RWPE1 (cell line): Measurements from ENCODE around the gene RASL11B.

Experiments used
- CTCF ChIA-PET: fragments of 350-600 bp; sonication (Branson Sonifier 250); formaldehyde crosslinking; extraction: SDS; loops from one replicate; lab custom pipeline; 2021; lab: Yijun Ruan, JAX
- POLR2A ChIA-PET: fragments of 400-600 bp; formaldehyde crosslinking; extraction: SDS; loops from one replicate; lab custom pipeline; 2020; ENCODE audit warnings: antibody characterized with exemption; ENCODE audit not compliant: low non-redundant PET; lab: Yijun Ruan, JAX
- DNase-seq: peaks from one replicate; pipeline ENCODE4 v3.0.0; 2012; ENCODE audit warnings: low spot score
- H3K27ac ChIP-seq: fragments of 450-650 bp; 2 replicates; pipeline ENCODE4 v1.5.1; 2017
- TF ChIP-seq, protein P1 (sequence below): fragments of 450-650 bp; conservative IDR thresholded peaks from 2 replicates; pipeline ENCODE4 v1.5.1; 2017; ENCODE audit warnings: low read depth, mild to moderate bottlenecking

Gene RASL11B, protein sequence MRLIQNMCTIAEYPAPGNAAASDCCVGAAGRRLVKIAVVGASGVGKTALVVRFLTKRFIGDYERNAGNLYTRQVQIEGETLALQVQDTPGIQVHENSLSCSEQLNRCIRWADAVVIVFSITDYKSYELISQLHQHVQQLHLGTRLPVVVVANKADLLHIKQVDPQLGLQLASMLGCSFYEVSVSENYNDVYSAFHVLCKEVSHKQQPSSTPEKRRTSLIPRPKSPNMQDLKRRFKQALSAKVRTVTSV

GRCh38 chr4:52861879-52862616, at the start of gene RASL11B:
Gene RASL11B, plus strand, starts transcription at chr4:52862317. Its CDS starts 191 bp downstream, at chr4:52862508.
- CTCF ChIA-PET, result interaction anchor here (0.6 kb wide), 1 partner anchor 488 kb away, joined by 3 read pairs; no protein-coding TSS in a partner anchor
- peak within 1 kb of the TSS; percentile 47 for H3K27ac ChIP-seq
- TF ChIP-seq, protein P1, sequence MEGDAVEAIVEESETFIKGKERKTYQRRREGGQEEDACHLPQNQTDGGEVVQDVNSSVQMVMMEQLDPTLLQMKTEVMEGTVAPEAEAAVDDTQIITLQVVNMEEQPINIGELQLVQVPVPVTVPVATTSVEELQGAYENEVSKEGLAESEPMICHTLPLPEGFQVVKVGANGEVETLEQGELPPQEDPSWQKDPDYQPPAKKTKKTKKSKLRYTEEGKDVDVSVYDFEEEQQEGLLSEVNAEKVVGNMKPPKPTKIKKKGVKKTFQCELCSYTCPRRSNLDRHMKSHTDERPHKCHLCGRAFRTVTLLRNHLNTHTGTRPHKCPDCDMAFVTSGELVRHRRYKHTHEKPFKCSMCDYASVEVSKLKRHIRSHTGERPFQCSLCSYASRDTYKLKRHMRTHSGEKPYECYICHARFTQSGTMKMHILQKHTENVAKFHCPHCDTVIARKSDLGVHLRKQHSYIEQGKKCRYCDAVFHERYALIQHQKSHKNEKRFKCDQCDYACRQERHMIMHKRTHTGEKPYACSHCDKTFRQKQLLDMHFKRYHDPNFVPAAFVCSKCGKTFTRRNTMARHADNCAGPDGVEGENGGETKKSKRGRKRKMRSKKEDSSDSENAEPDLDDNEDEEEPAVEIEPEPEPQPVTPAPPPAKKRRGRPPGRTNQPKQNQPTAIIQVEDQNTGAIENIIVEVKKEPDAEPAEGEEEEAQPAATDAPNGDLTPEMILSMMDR, result no peak; the same call in 1 of the 2 replicates
- peak; percentile 90 for DNase-seq
- POLR2A ChIA-PET, result interaction anchor here (0.6 kb wide), 1 partner anchor 140 kb away, joined by 3 read pairs; no protein-coding TSS in a partner anchor

- H3K27ac ChIP-seq, result no peak overlapping the region
- DNase-seq, result no peak
- ChIA-PET POLR2A (no interaction called here), CTCF (interaction anchor here (0.6 kb wide), 1 partner anchor 1293 kb away, joined by 3 read pairs; no protein-coding TSS in a partner anchor)
- TF ChIP-seq, protein P1, result no peak
Observed at GRCh38 chr4:52813546-52813945, 48.6 kb upstream of the RASL11B start.

DNA sequence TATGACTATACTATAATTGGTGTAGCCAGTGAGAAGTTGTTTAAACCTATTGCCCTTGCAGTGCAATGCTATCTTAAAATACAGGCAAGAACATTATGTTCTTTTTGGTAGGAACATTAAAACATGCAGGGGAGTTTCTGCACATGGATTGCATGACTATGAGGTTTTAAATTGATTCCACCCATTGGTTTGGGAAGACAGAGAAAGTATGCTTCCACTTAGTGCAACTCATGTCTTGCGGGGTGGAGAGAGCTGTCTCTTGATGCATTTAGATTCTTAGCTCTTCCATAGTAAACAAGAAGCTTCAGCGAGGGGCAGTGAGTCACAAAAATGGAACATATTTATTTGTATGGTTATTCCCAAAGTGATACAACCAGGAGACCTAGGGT, 39.5 kb upstream of the RASL11B start:
- peak overlapping the region; percentile 78 for H3K27ac ChIP-seq
- TF ChIP-seq, protein P1, result no peak
- ChIA-PET CTCF (interaction anchor here (0.5 to 0.8 kb wide), 3 partner anchors 70 to 275 kb away, joined by 3 to 6 read pairs (median 6); no protein-coding TSS in a partner anchor), POLR2A (no interaction called here)
- DNase-seq, result no peak

DNA sequence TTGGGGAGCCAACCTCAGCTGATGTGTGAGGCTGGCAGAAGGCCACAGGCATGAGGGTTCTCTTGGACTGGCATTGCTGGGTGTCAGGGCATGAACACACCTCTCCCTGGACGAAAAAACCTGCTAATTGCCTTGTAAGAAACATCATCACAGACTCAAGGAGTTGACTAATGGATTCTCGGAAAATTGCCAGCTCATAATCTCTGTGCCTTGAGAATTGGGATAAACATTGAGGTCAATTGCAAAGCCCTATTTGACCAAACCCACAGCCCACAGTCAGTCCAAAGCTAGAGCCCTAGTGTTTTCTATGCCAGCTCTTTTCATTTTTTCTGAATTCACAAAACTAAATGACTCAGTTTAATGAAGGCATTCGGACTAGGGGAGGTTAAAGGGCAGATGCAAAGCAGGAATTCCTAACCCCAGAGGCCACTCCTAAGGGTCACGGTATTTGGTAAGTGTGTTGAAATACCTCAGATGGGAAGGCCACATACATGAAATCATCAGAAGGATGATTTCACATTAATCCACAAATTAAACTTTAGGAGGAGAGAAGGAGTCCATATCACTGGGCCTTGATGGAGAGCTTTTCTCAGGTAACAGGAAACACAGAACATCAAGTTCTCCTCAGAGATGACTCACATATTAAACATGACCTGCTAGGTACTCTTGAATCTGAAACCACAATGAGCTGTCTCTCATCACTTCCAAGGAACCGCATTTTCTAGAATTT, 39.0 kb upstream of the RASL11B start:
- TF ChIP-seq, protein P1, result no peak
- DNase-seq, result peak; percentile 73
- peak overlapping the region; percentile 78 for H3K27ac ChIP-seq
- CTCF ChIA-PET, result interaction anchor here (0.5 to 0.8 kb wide), 4 partner anchors 70 to 279 kb away, joined by 3 to 6 read pairs (median 4); no protein-coding TSS in a partner anchor
- POLR2A ChIA-PET, result no interaction called here

DNA sequence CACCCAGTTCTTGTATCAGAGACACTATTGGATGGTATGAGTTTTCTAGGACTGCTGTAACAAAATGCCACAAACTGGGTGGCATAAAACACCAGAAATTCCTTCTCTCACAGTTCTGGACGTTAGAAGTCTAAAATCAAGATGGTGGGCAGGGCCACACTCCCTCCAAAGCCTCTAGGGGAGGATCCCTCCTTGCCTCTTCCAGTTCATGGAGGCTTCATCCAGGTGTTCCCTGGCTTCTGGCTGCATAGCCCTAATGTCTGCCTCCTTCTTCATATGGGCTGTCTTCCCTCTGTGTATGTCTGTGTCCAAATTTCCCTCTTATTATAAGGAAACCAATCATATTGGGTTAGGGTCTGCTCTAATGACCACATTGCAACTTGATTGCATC, 38.4 kb upstream of the RASL11B start:
- CTCF ChIA-PET, result interaction anchor here (0.7 kb wide), 1 partner anchor 279 kb away, joined by 3 read pairs; no protein-coding TSS in a partner anchor
- no peak for DNase-seq
- POLR2A ChIA-PET, result interaction anchor here (0.7 kb wide), 1 partner anchor 73 kb away, joined by 5 read pairs; the partner anchor contains the start of gene ERVMER34-1
- TF ChIP-seq, protein P1, result no peak
- peak overlapping the region; percentile 68; the same call in 1 of the 2 replicates for H3K27ac ChIP-seq
